D721Med (cell line): ENCODE results near the gene PSMD13.

Experiments
- DNase-seq: peaks from one replicate; pipeline ENCODE4 v3.0.0; 2011; ENCODE audit warnings: low spot score; ENCODE audit not compliant: insufficient read length
- FAIRE-seq: peaks from 2 replicates; lab custom pipeline; 2011; peaks lifted over from hg19 to GRCh38; lab: Jason Lieb, UNC
- TF ChIP-seq, protein P1 (sequence below): IDR thresholded peaks from 2 replicates; pipeline ENCODE4 v1.5.1; 2012; ENCODE audit warnings: mild to moderate bottlenecking, control low read depth; ENCODE audit not compliant: insufficient read depth; ENCODE audit errors: missing control alignments

PSMD13 gene

DNA sequence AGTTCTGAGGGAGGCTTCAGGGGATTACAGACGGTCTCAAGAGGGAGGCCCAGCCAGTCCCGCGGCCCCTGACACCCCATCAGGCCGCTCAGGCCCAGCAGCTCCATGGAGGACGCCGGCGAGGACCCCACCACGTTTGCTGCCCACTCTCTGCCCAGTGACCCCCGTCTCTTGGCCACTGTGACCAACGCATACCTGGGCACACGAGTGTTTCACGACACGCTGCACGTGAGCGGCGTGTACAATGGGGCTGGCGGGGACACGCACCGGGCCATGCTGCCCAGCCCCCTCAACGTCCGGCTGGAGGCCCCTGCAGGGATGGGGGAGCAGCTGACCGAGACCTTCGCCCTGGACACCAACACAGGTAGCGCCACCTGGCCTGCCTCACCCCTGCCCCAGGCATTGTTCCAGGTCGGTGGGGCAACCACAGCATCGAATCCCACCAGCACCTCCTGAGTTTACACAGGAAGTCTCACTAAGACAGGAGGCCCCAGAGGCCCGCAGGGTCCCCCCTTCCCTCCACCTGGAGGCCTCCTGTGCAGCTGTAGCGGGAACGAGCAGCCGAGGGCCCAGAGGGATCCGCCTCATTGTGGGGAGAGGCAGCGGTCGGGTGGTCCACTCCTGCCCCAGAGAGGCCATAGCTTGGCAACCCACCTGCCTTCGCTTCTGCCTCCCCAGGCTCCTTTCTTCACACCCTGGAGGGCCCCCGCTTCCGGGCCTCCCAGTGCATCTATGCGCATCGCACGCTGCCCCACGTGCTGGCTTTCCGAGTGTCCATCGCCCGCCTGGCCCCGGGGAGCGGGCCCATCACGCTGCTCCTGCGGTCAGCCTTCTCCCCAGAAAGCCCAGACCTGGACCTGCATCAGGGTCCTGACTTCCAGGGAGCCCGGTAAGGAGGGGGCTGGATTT, 53.2 kb downstream of the PSMD13 start:
- TF ChIP-seq, protein P1, sequence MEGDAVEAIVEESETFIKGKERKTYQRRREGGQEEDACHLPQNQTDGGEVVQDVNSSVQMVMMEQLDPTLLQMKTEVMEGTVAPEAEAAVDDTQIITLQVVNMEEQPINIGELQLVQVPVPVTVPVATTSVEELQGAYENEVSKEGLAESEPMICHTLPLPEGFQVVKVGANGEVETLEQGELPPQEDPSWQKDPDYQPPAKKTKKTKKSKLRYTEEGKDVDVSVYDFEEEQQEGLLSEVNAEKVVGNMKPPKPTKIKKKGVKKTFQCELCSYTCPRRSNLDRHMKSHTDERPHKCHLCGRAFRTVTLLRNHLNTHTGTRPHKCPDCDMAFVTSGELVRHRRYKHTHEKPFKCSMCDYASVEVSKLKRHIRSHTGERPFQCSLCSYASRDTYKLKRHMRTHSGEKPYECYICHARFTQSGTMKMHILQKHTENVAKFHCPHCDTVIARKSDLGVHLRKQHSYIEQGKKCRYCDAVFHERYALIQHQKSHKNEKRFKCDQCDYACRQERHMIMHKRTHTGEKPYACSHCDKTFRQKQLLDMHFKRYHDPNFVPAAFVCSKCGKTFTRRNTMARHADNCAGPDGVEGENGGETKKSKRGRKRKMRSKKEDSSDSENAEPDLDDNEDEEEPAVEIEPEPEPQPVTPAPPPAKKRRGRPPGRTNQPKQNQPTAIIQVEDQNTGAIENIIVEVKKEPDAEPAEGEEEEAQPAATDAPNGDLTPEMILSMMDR = no peak
- FAIRE-seq (no peak), DNase-seq (no peak)

DNA sequence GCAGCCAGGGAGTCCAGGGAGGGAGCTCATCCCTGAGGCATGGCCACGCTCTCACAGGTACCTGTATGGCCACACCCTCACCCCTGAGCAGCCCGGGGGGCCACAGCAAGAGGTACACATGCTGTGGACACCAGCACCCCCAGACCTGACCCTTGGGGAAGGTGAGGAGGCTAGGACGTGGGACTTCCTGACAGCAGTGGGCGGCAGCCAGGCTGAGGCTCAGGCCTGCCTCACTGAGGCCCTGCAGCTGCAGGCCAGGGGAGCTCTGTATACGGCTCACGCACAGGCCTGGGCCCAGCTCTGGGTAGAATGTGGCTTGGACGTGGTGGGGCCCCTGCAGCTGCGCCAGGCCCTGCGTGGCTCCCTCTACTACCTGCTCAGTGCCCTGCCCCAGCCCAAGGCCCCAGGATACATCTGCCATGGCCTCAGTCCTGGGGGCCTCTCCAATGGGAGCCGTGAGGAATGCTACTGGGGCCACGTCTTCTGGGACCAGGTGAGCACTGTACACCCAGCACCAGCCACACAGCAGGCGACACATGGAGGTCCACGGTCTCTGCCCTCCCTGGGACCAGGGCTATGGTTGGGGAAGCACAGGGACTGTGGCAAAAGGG, 54.0 kb downstream of the PSMD13 start:
- DNase-seq = no peak
- no peak for FAIRE-seq

DNA sequence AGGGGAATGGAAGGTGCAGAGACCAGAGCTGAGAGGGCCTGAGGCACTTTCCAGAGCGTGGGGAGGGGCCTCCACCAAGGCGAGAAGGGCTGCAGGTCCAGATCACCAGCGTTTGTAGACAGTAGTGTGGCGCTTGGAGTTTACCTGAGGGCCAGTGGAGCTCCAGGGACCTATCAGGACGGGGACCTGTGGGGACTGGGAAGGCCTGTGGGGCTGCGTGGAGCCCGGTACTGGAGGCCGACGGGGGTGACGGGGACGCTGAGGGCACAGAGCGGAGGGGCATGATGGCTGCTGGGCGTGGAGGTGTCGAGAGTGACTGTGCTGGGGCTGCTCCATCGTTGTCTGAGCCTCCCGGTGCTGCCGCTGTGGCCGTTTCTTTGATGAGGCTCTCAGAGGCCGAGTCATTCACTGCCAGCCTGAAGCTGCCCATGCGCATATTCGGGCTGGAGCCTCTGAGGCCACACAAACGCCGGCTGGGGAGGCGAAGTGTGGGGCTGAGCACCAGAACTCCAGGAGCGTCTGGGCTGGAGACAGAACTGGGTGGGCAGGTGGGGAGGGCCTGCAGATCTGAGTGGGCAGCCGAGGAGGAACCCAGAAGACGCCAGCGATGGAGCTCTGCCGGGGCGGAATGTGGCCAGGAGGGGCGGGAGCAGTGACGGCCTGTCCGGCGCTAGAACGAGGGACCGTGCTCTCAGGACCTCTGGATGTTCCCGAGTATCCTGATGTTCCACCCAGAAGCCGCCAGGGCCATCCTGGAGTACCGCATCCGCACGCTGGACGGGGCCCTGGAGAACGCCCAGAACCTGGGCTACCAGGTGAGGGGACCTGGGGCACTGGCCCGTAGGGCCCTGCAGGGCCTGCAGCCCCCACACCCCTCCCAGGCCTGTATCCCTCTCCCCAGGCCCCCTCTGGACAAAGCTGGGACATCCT, 54.8 kb downstream of the PSMD13 start:
- DNase-seq (no peak), FAIRE-seq (no peak)
- TF ChIP-seq, protein P1 = no peak

More for the DNA sequence above, 54.0 kb downstream of the PSMD13 start:
- TF ChIP-seq, protein P1 = no peak

DNA sequence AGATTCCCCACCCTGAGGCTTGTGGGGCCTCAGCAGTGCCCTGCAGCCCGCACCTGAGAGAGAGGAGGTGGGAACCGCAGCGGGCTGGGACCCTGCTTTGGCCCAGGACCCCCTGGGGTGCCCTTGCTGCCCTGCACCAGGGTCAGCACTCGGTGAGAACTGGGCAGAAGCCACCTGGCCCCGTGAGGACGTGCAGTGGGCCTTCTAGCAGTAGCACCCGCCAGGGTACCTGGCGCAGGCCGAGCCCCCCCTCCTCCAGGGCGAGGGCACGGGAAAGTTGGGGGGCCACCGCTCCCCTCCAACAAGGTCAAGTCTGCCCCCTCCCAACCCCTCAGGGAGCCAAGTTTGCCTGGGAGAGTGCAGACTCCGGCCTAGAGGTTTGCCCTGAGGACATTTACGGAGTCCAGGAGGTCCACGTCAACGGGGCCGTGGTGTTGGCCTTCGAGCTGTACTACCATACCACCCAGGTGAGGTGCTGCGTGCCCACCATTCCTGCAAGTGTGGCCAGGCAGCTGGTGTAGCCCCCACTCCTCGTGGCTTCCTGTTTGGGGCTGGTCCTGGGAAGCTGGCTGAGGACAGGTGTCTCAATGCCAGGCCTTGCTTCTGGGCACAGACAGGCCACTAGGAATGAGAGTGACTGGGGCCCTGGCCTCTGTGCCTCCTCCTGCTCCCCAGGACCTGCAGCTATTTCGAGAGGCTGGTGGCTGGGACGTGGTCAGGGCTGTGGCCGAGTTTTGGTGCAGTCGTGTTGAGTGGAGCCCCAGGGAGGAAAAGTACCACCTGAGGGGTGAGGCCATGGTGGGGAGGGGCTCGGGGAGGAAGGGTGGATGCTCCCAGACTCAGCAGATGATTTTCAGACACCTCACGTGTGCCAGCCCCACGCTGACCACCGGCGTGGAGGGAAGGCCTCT, 55.7 kb downstream of the PSMD13 start:
- no peak for FAIRE-seq
- TF ChIP-seq, protein P1 = no peak
- DNase-seq = no peak

DNA sequence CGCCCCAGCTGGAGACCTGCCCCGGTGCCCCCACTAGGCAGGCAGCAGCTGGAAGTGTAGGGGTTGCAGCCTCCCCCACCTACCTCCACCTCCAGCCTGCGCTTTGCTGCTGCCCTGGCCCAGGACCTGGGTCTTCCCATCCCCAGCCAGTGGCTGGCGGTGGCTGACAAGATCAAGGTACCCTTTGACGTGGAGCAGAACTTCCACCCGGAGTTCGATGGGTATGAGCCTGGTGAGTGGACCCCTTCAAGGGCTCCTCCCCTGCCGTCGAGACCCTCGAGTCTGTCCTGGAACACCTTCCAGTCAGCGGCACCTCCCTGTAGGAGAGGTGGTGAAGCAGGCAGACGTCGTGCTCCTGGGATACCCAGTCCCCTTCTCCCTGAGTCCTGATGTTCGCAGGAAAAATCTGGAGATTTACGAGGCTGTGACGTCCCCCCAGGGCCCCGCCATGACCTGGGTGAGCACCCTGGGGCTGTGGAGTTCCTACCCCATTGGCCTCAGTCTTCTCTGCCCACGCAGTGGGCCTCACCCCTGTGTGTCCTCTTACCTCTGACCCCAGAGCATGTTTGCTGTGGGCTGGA, 56.6 kb downstream of the PSMD13 start:
- TF ChIP-seq, protein P1 = no peak
- FAIRE-seq (no peak), DNase-seq (no peak)
